Skin of body (tissue), 2 donors: Measurements from ENCODE around the gene EDARADD. TPM values are rescaled to one million over a fixed set of nuclear protein-coding genes. Genes with fewer than 3 reads are reported as not detected.
"Not testable (repeated sequence)": the region's sequence is repeated elsewhere in the genome, so short reads cannot be mapped to it uniquely, and the experiment has no call there.

Source experiments
- DNase-seq: peaks from one replicate; lab custom pipeline; 2025; lab: John Stamatoyannopoulos, UW
- total RNA-seq: library from RNA; depleted of rRNA; stranded (reverse); fragments of >200 nt; gene quantifications from one replicate; pipeline ENCODE4 v1.2.3, GENCODE V29; 2014

Gene EDARADD
- total RNA-seq, 1 donor from 2014 or later: 3.0 TPM

- no peak for DNase-seq
Observed at GRCh38 chr1:236486356-236487002, 92.4 kb downstream of the EDARADD start.

- not testable (repeated sequence) for DNase-seq
Observed at GRCh38 chr1:236489161-236489560, 95.1 kb downstream of the EDARADD start.

- peak; percentile 32 for DNase-seq
Observed at GRCh38 chr1:236489710-236490377, 95.8 kb downstream of the EDARADD start.

GRCh38 chr1:236491469-236492136 is 97.5 kb downstream of the EDARADD start:
- DNase-seq: no peak

GRCh38 chr1:236492378-236492777 is 98.3 kb downstream of the EDARADD start:
- no peak for DNase-seq

- DNase-seq: no peak
Observed at GRCh38 chr1:236494082-236494481, 100.0 kb downstream of the EDARADD start.

- DNase-seq: no peak
Observed at GRCh38 chr1:236494586-236495466, 100.7 kb downstream of the EDARADD start.

GRCh38 chr1:236495467-236496112 is 101.5 kb downstream of the EDARADD start:
- DNase-seq: no peak

GRCh38 chr1:236497908-236498307 is 103.8 kb downstream of the EDARADD start:
- no peak for DNase-seq

GRCh38 chr1:236501093-236501492 is 107.0 kb downstream of the EDARADD start:
- no peak for DNase-seq

- DNase-seq: no peak
Observed at GRCh38 chr1:236502579-236502971, 108.5 kb downstream of the EDARADD start.

- peak; percentile 21 for DNase-seq
Observed at GRCh38 chr1:236502972-236503639, 109.0 kb downstream of the EDARADD start.

GRCh38 chr1:236504338-236504737 is 110.3 kb downstream of the EDARADD start:
- not testable (repeated sequence) for DNase-seq

GRCh38 chr1:236507022-236507700 is 113.1 kb downstream of the EDARADD start:
- no peak for DNase-seq

- DNase-seq: no peak
Observed at GRCh38 chr1:236508593-236509027, 114.5 kb downstream of the EDARADD start.

GRCh38 chr1:236509203-236509602 is 115.1 kb downstream of the EDARADD start:
- no peak for DNase-seq

- no peak for DNase-seq
Observed at GRCh38 chr1:236509647-236510401, 115.7 kb downstream of the EDARADD start.

- DNase-seq: no peak
Observed at GRCh38 chr1:236511735-236512418, 117.8 kb downstream of the EDARADD start.
